Measurements from ENCODE around the gene CDK18.

GRCh38 chr1:205486258-205486657 lies 18.2 kb upstream of the CDK18 start:
- no peak for TF ChIP-seq PRDM4 (tag by site-specific recombination; IDR thresholded peaks at IDR 0.05)
- TF ChIP-seq ZNF398 (tag by site-specific recombination; IDR thresholded peaks at IDR 0.05) = no peak
- TF ChIP-seq TCF7L2 (IDR thresholded peaks at IDR 0.05; ENCODE audit: borderline replicate concordance, low read depth, low read length) = no peak
- no peak for TF ChIP-seq YY1 (tag by site-specific recombination; IDR thresholded peaks at IDR 0.05)
- TF ChIP-seq ZBTB1 (tag by site-specific recombination; IDR thresholded peaks at IDR 0.05) = no peak
- no peak for TF ChIP-seq ZNF514 (tag by site-specific recombination; IDR thresholded peaks at IDR 0.05)
- TF ChIP-seq, protein P1, sequence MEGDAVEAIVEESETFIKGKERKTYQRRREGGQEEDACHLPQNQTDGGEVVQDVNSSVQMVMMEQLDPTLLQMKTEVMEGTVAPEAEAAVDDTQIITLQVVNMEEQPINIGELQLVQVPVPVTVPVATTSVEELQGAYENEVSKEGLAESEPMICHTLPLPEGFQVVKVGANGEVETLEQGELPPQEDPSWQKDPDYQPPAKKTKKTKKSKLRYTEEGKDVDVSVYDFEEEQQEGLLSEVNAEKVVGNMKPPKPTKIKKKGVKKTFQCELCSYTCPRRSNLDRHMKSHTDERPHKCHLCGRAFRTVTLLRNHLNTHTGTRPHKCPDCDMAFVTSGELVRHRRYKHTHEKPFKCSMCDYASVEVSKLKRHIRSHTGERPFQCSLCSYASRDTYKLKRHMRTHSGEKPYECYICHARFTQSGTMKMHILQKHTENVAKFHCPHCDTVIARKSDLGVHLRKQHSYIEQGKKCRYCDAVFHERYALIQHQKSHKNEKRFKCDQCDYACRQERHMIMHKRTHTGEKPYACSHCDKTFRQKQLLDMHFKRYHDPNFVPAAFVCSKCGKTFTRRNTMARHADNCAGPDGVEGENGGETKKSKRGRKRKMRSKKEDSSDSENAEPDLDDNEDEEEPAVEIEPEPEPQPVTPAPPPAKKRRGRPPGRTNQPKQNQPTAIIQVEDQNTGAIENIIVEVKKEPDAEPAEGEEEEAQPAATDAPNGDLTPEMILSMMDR (tag by site-specific recombination; IDR thresholded peaks at IDR 0.05) = no peak
- TF ChIP-seq ZSCAN30 (tag by site-specific recombination; IDR thresholded peaks at IDR 0.05) = no peak
- no peak for TF ChIP-seq ZNF311 (tag by site-specific recombination; IDR thresholded peaks at IDR 0.05; ENCODE audit: borderline replicate concordance)
- TF ChIP-seq ZNF530 (tag by site-specific recombination; IDR thresholded peaks at IDR 0.05; ENCODE audit: low read depth) = no peak
- TF ChIP-seq, protein P2, sequence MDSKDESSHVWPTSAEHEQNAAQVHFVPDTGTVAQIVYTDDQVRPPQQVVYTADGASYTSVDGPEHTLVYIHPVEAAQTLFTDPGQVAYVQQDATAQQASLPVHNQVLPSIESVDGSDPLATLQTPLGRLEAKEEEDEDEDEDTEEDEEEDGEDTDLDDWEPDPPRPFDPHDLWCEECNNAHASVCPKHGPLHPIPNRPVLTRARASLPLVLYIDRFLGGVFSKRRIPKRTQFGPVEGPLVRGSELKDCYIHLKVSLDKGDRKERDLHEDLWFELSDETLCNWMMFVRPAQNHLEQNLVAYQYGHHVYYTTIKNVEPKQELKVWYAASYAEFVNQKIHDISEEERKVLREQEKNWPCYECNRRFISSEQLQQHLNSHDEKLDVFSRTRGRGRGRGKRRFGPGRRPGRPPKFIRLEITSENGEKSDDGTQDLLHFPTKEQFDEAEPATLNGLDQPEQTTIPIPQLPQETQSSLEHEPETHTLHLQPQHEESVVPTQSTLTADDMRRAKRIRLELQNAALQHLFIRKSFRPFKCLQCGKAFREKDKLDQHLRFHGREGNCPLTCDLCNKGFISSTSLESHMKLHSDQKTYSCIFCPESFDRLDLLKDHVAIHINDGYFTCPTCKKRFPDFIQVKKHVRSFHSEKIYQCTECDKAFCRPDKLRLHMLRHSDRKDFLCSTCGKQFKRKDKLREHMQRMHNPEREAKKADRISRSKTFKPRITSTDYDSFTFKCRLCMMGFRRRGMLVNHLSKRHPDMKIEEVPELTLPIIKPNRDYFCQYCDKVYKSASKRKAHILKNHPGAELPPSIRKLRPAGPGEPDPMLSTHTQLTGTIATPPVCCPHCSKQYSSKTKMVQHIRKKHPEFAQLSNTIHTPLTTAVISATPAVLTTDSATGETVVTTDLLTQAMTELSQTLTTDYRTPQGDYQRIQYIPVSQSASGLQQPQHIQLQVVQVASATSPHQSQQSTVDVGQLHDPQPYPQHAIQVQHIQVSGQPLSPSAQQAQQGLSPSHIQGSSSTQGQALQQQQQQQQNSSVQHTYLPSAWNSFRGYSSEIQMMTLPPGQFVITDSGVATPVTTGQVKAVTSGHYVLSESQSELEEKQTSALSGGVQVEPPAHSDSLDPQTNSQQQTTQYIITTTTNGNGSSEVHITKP (tag by site-specific recombination; IDR thresholded peaks at IDR 0.05) = no peak
- no peak for TF ChIP-seq WT1 (tag by site-specific recombination; IDR thresholded peaks at IDR 0.05)
- TF ChIP-seq ZNF670 (tag by site-specific recombination; IDR thresholded peaks at IDR 0.05; ENCODE audit: low read depth) = no peak

Data from HEK293 (cell line).